Heart right ventricle (tissue), 16 donors: ENCODE data around the gene VRK1. TPM values are rescaled to one million over a fixed set of nuclear protein-coding genes. Genes with fewer than 3 reads are reported as not detected.

ENCODE experiments used
- ATAC-seq, 8 donors: fragments of 200-7000 bp; cut with Tn5 transposase; one replicate each; pipeline ENCODE4 v1.9.1; 2020; ENCODE audit warnings: mild to moderate bottlenecking in 8 of 8, moderate library complexity in 8 of 8, moderate number of reproducible peaks in 1 of 8
- DNase-seq, 2 donors: peaks; one replicate each; pipeline ENCODE4 v3.0.0-alpha.2; 2020
- H3K27ac ChIP-seq, 10 donors: fragments of 200-600 bp; sonication (generic) in 2 of 10; one replicate each; pipeline versions ENCODE4 v1.5.0 to v1.8.0; 2020 to 2022; ENCODE audit warnings: mild to moderate bottlenecking in 3 of 10
- H3K27me3 ChIP-seq, 7 donors: fragments of 200-600 bp; one replicate each; pipeline ENCODE4 v1.8.0; 2021 to 2022; ENCODE audit warnings: mild to moderate bottlenecking in 2 of 7
- H3K36me3 ChIP-seq, 9 donors: fragments of 200-600 bp; sonication (generic) in 1 of 9; one replicate each; pipeline versions ENCODE4 v1.5.0 to v1.8.0; 2020 to 2022; ENCODE audit warnings: mild to moderate bottlenecking in 2 of 9
- H3K4me1 ChIP-seq, 9 donors: fragments of 200-600 bp; sonication (generic) in 1 of 9; one replicate each; pipeline versions ENCODE4 v1.5.0 to v1.8.0; 2020 to 2022; ENCODE audit warnings: mild to moderate bottlenecking in 4 of 9
- H3K4me3 ChIP-seq, 10 donors: fragments of 200-600 bp; sonication (generic) in 2 of 10; one replicate each; pipeline versions ENCODE4 v1.5.0 to v1.8.0; 2020 to 2022; ENCODE audit warnings: mild to moderate bottlenecking in 7 of 10, moderate library complexity in 2 of 10
- H3K9me3 ChIP-seq, 11 donors: fragments of 200-600 bp in 10 of 11; sonication (generic) in 2 of 11; one replicate each; pipeline versions ENCODE4 v1.5.0 to v1.8.0; 2013 to 2022; ENCODE audit warnings: mild to moderate bottlenecking in 2 of 11, control low read depth in 1 of 11, moderate library complexity in 1 of 11
- CTCF ChIP-seq, 9 donors: fragments of 200-600 bp; sonication (generic) in 2 of 9; IDR thresholded peaks; one replicate each; pipeline versions ENCODE4 v1.5.0 to v1.8.0; 2021 to 2022; ENCODE audit warnings: antibody characterized with exemption in 9 of 9, mild to moderate bottlenecking in 5 of 9, moderate library complexity in 1 of 9
- WGBS, 2 donors: extraction: QIAGEN DNeasy Blood & Tissue Kit; methylation state at CpG; one replicate each; pipeline ENCODE4 v1.1.7; 2013; ENCODE audit warnings: inconsistent platforms in 1 of 2; 5-methylcytosine and 5-hydroxymethylcytosine counted together
- intact Hi-C, 10 donors: fragments of 100-400 bp; cut with DNase I; formaldehyde crosslinking; loops; one replicate each; pipeline versions ENCODE4 v1.11.1 to v1.14.2; 2022
- polyA plus RNA-seq, 2 donors: library from polyadenylated mRNA; stranded (reverse); fragments of 200-250 nt; gene quantifications; one replicate each; pipeline ENCODE4 v1.2.3, GENCODE V29; 2013
- total RNA-seq, 10 donors: library from RNA; stranded (reverse); fragmentation: NEBNext Ultra II Directional in 3 of 10; extraction: Animal tissue kit (Norgen Biotek cat#: 25700) in 3 of 10; gene quantifications; one replicate each; pipeline versions ENCODE4 v1.2.1 to v1.2.4, GENCODE V29; 2021 to 2023
- donor health status: Arrhythmogenic right ventricular cardiomyopathy.
- donor health status: ischemic (EF 13 %, LVEDD 7.1; RV severe dilation, severe dysfunction).
- donor health status: healthy with polysubstance abuse.
- donor health status: DM: no; HTN: yes; CAD: no.
- donor health status: DM: no; HTN: no; CAD: no.
- donor health status: ischemic (EF 25% LVEDD 6.9; RV normal size, moderate dysfunction).
- donor health status: ischemic (EF 25% LVEDD 5.7; RV mildly dilated, moderate dysfunction).
- donor health status: healthy.
- donor health status: DM: yes; HTN: yes; CAD: no.
- donor health status: Ischemic cardiomyopathy.
- donor health status: ischemic (EF 35%, LVEDD 5.7; RV mildly dilated, moderate dysfunction).
- donor health status: nonischemic (EF 11% LVEDD 7.7; RV severe dilation, severe dysfunction).
- donor health status: DM: yes; HTN: yes; CAD: no.
- donor health status: PGD.
- donor health status: ischemic (EF 29% LVEDD 5.4; RV normal size, mild dysfunction).
- donor health status: nonischemic (EF 23%, LVEDD 6.1; RV moderate dilation, normal function).

The VRK1 gene
- total and polyA plus RNA-seq, 12 donors: 2.3 to 9.7 (median 7.2) TPM

GRCh38 chr14:96911499-96912149 is 114.4 kb downstream of the VRK1 start:
- 35 to 54% methylated on average over 6 of the region's 6 CpGs for WGBS, 2 donors
- intact Hi-C loops: no loop called here
- ATAC-seq (peak in 2 of 8 donors; percentile 27 to 28), DNase-seq (no peak)
- no peak for TF ChIP-seq CTCF (IDR thresholded peaks at IDR 0.05)
- peaks cover 0 to 8% (median 0%) of the 10 kb centered on the region in 9 donors for H3K4me1 ChIP-seq
- no peaks in the 10 kb centered on the region for H3K36me3 ChIP-seq
- no peak overlapping the region for H3K4me3 ChIP-seq
- H3K9me3 ChIP-seq: peaks cover 0 to 24% (median 12%) of the 10 kb centered on the region in 11 donors
- H3K27me3 ChIP-seq: no peaks in the 10 kb centered on the region
- H3K27ac ChIP-seq: no peak overlapping the region

GRCh38 chr14:96914571-96915128 is 117.5 kb downstream of the VRK1 start:
- H3K9me3 ChIP-seq: peaks cover 0 to 20% (median 6%) of the 10 kb centered on the region in 11 donors
- H3K36me3 ChIP-seq: no peaks in the 10 kb centered on the region
- peaks cover 0 to 8% (median 0%) of the 10 kb centered on the region in 9 donors for H3K4me1 ChIP-seq
- no peak overlapping the region for H3K4me3 ChIP-seq
- TF ChIP-seq CTCF (IDR thresholded peaks at IDR 0.05): no peak
- intact Hi-C loops: no loop called here
- no peaks in the 10 kb centered on the region for H3K27me3 ChIP-seq
- H3K27ac ChIP-seq: no peak overlapping the region
- 53% methylated on average over 5 of the region's 5 CpGs for WGBS, 2 donors
- DNase-seq (no peak), ATAC-seq (no peak)

GRCh38 chr14:96915478-96915877 is 118.3 kb downstream of the VRK1 start:
- ATAC-seq (no peak), DNase-seq (no peak)
- peaks cover 0 to 8% (median 0%) of the 10 kb centered on the region in 9 donors for H3K4me1 ChIP-seq
- H3K27me3 ChIP-seq: no peaks in the 10 kb centered on the region
- H3K27ac ChIP-seq: no peak overlapping the region
- no peak overlapping the region for H3K4me3 ChIP-seq
- no peak for TF ChIP-seq CTCF (IDR thresholded peaks at IDR 0.05)
- H3K36me3 ChIP-seq: no peaks in the 10 kb centered on the region
- intact Hi-C loops: no loop called here
- 92 to 93% methylated on average over 4 of the region's 4 CpGs for WGBS, 2 donors
- peaks cover 0 to 13% (median 0%) of the 10 kb centered on the region in 11 donors for H3K9me3 ChIP-seq

- Histone ChIP-seq H3K4me3 (no peak overlapping the region), H3K36me3 (no peaks in the 10 kb centered on the region), H3K4me1 (peaks cover 0 to 6% (median 0%) of the 10 kb centered on the region in 9 donors), H3K27me3 (no peaks in the 10 kb centered on the region), H3K27ac (no peak overlapping the region), H3K9me3 (peaks cover 0 to 21% (median 0%) of the 10 kb centered on the region in 11 donors)
- ATAC-seq (no peak), DNase-seq (no peak)
- TF ChIP-seq CTCF (IDR thresholded peaks at IDR 0.05): no peak
- intact Hi-C loops: no loop called here
- 100% methylated on average over 1 of the region's 1 CpG for WGBS, 2 donors
Observed at GRCh38 chr14:96916751-96917150, 119.6 kb downstream of the VRK1 start.
